HG03139 (cell line): ENCODE data around the gene PSMB7.

Experiments
- ATAC-seq: cut with Tn5 transposase; IDR thresholded peaks from one replicate; pipeline ENCODE4 v1.9.1; 2021; ENCODE audit not compliant: unreplicated experiment

PSMB7 gene

GRCh38 chr9:124303762-124304161, 111.5 kb downstream of the PSMB7 start:
- no peak for ATAC-seq
